Activated CD8-positive, alpha-beta memory T cell treated with anti-CD3 and anti-CD28 coated beads, Interleukin-2, amount 50 U/mL, for 1 hour (primary cell): ENCODE results near the gene MAGEL2.
"Not testable (repeated sequence)": the region's sequence is repeated elsewhere in the genome, so short reads cannot be mapped to it uniquely, and the experiment has no call there.

Source experiments
- DNase-seq: peaks from one replicate; pipeline ENCODE4 v3.0.0-alpha.2; 2020; ENCODE audit errors: extremely low read depth

The MAGEL2 gene

GRCh38 chr15:23606226-23606625, 41.4 kb downstream of the MAGEL2 start:
- no peak for DNase-seq

- no peak for DNase-seq
Observed at GRCh38 chr15:23602124-23602523, 45.5 kb downstream of the MAGEL2 start.

- DNase-seq = no peak
Observed at GRCh38 chr15:23599053-23599452, 48.6 kb downstream of the MAGEL2 start.

- not testable (repeated sequence) for DNase-seq
Observed at GRCh38 chr15:23597278-23597677, 50.4 kb downstream of the MAGEL2 start.

- no peak for DNase-seq
Observed at GRCh38 chr15:23596736-23597135, 50.9 kb downstream of the MAGEL2 start.

GRCh38 chr15:23595368-23595767, 52.3 kb downstream of the MAGEL2 start:
- no peak for DNase-seq

- DNase-seq = no peak
Observed at GRCh38 chr15:23594252-23594770, 53.4 kb downstream of the MAGEL2 start.
